Mesangial cell (primary cell): ENCODE data around the gene MXRA8. TPM values are rescaled to one million over a fixed set of nuclear protein-coding genes. Genes with fewer than 3 reads are reported as not detected.

Experiments used
- total RNA-seq: library from RNA; depleted of rRNA; stranded (reverse); fragments of >200 nt; gene quantifications from 2 replicates; pipeline ENCODE4 v1.2.3, GENCODE V29; 2015

The MXRA8 gene, protein sequence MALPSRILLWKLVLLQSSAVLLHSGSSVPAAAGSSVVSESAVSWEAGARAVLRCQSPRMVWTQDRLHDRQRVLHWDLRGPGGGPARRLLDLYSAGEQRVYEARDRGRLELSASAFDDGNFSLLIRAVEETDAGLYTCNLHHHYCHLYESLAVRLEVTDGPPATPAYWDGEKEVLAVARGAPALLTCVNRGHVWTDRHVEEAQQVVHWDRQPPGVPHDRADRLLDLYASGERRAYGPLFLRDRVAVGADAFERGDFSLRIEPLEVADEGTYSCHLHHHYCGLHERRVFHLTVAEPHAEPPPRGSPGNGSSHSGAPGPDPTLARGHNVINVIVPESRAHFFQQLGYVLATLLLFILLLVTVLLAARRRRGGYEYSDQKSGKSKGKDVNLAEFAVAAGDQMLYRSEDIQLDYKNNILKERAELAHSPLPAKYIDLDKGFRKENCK
- 154 and 651 TPM in 2 replicates for total RNA-seq

GRCh38 chr1:1358433-1359271 lies at the start of gene MXRA8:
MXRA8 (minus strand) TSS chr1:1358555; CDS start chr1:1358504, 51 bp downstream.

DNA sequence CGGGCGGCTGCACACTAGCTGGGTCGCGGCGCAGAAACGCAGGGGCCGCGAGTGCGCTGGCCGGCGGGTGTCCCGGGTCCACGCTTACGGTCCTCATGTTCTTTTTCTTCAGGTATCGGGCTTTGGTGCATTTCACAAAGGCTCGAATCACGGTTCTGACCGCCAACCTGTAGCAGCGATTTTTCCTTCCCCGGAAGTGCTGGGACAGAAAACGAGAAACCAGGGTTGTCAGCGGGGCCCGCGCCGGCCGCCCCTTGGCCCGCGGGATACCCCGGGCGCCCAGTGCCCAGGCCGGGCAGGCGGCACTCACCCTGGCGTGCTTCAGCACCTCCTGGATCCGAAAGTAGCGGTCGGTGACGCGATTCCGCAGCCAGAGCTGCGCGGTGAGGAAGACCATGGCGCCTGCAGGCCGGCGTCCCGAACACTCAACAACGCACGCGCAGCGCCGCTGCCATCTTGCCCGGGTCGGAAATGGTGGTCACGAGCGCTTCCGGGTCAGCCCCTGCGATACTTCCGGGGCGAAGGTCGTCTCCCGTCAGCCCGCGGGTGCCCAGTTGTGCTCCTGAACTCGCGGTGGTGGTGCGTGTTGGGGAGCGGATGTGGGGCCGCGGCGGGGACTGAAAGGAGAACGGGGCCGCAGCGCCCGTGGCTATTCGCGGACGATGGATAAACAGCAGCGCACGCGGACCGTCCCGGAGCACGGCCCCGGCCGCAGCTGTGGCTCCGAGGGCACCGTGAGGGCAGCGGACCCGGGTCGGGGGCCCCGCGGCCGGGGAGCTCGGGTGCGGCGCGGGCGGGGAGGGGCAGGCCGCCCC lies 48.7 kb upstream of the MXRA8 start, which contains the start of gene MRPL20:
MRPL20 (minus strand) TSS at position 473 of the 815 bp plus-strand sequence; CDS start at position 397, 76 bp downstream.

DNA sequence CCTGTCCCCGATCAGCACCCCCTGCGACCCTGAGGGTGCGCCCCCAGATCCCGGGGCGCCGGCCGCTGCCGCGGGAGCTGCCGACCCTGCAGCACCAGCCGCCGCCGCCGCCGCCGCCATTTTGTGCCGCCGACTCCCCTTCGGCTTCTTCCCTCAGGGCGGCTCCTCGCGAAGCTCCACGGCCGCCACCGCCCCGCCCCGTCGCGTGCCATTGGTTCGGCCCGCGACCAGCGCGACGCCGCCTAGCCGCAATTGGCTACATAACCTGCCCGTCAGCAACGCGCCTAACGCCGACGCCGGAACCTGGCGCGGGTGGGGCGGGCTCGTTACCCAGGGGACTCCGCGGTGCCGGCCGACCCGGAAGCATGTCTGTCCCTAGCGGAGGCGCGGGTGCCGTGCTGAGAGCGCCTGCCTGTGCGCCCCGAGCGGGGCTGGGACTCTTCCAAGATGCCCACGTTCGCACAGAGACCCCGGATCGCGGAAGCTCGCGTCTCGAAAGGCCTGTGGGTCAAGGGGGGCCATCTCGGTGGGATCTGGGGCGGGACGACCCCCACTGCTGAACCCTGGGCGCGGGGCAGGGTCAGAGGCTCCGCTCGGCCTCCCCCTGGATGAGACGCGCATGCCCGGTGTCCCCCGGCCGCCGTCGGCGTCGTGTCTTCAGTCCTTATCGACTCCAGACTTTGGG lies 41.0 kb upstream of the MXRA8 start, which contains the start of gene CCNL2:
CCNL2 (minus strand) TSS at position 149 of the 685 bp plus-strand sequence; CDS start at position 120, 29 bp downstream.

DNA sequence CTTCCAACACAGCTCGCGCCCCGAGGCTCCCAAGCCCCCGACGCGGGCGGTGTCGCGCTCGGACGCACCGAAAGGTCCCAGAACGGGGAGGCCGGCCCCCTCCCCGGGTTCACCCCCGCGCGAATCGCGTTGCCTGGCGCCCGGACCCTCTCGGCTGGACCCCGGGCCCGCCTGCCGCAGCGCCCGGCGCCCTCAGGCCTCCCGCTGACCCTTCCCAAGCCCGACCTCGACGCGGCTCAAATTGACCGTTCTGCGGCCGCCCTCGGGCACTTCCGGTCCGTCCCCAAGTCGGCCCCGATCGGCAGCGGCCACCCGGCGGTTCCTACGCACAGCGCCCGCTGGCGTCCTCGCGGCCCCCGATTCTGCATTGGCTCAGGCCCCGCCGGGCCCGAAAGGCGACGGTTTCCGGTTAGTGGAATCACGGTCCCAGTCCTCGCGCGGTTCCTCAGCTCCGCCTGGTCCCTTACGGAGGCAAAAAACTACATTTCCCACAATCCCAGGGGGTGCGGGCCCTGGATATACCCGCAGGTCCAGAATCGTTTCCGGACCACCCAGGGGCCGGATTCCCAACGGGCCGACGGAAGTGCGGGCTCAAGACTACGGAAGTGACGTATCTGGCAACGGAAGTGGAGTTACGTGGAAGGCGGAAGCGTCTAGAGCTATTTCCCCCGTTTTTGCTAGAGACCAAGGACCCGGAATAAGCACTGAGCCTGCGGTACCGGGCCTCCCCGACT lies 16.7 kb upstream of the MXRA8 start, which contains the start of gene AURKAIP1:
AURKAIP1 (minus strand) TSS at position 279 of the 734 bp plus-strand sequence. CDS start 451 bp downstream, outside the sequence.

GRCh38 chr1:1349256-1350012 lies 8.9 kb downstream of the MXRA8 start, which contains the start of gene DVL1:
DVL1 (minus strand) TSS chr1:1349418; CDS start chr1:1349065, 353 bp downstream.

GRCh38 chr1:1331068-1331965 lies 27.0 kb downstream of the MXRA8 start, which contains the start of gene TAS1R3:
TAS1R3 (plus strand) TSS chr1:1331280; CDS start chr1:1331346, 66 bp downstream.

GRCh38 chr1:1324524-1325287 lies 33.6 kb downstream of the MXRA8 start, which contains the start of the genes CPTP and INTS11:
CPTP (plus strand) TSS chr1:1324802; CDS start chr1:1326911, 2,109 bp downstream.
INTS11 (minus strand) TSS chr1:1324660; CDS start chr1:1324608, 52 bp downstream.

GRCh38 chr1:1307923-1308755 lies 50.2 kb downstream of the MXRA8 start, which contains the start of the genes ACAP3 and PUSL1:
ACAP3 (minus strand) TSS chr1:1307930; CDS start chr1:1307815, 115 bp downstream.
PUSL1 (plus strand) TSS chr1:1308597; CDS start chr1:1308644, 47 bp downstream.

Other genes with a start within 250 kb of the MXRA8 start
- gene C1orf159, start 242.5 kb downstream of the MXRA8 start, total RNA-seq, result 15.5 and 25.9 TPM in 2 replicates
- gene TTLL10, start 184.7 kb downstream of the MXRA8 start, total RNA-seq, result not detected in 2 replicates
- 5.1 and 35.4 TPM in 2 replicates for gene TNFRSF18, start 152.0 kb downstream of the MXRA8 start, total RNA-seq
- gene TNFRSF4, start 144.4 kb downstream of the MXRA8 start, total RNA-seq, result 1.8 and 3.4 TPM in 2 replicates
- gene SDF4, start 126.6 kb downstream of the MXRA8 start, total RNA-seq, result 154 and 222 TPM in 2 replicates
- 32.6 and 41.5 TPM in 2 replicates for gene B3GALT6, start 126.3 kb downstream of the MXRA8 start, total RNA-seq
- gene C1QTNF12, start 111.8 kb downstream of the MXRA8 start, total RNA-seq, result 1.3 and 8.0 TPM in 2 replicates
- 70.2 and 91.9 TPM in 2 replicates for gene UBE2J2, start 84.7 kb downstream of the MXRA8 start, total RNA-seq
- gene SCNN1D, start 78.1 kb downstream of the MXRA8 start, total RNA-seq, result 0.33 and 2.3 TPM in 2 replicates
- gene ACAP3, start 50.6 kb downstream of the MXRA8 start, total RNA-seq, result 33.6 and 49.2 TPM in 2 replicates
- 51.6 and 68.0 TPM in 2 replicates for gene PUSL1, start 50.0 kb downstream of the MXRA8 start, total RNA-seq
- gene INTS11, start 33.9 kb downstream of the MXRA8 start, total RNA-seq, result 114 and 130 TPM in 2 replicates
- gene CPTP, start 33.8 kb downstream of the MXRA8 start, total RNA-seq, result 38.5 and 46.4 TPM in 2 replicates
- gene TAS1R3, start 27.3 kb downstream of the MXRA8 start, total RNA-seq, result not detected in 2 replicates
- 78.8 and 134 TPM in 2 replicates for gene DVL1, start 9.1 kb downstream of the MXRA8 start, total RNA-seq
- 157 and 250 TPM in 2 replicates for gene AURKAIP1, start 16.7 kb upstream of the MXRA8 start, total RNA-seq
- gene CCNL2, start 40.8 kb upstream of the MXRA8 start, total RNA-seq, result 40.6 and 111 TPM in 2 replicates
- gene MRPL20, start 48.7 kb upstream of the MXRA8 start, total RNA-seq, result 109 and 174 TPM in 2 replicates
- 0.76 and 1.5 TPM in 2 replicates for gene ANKRD65, start 62.7 kb upstream of the MXRA8 start, total RNA-seq
- gene VWA1, start 77.1 kb upstream of the MXRA8 start, total RNA-seq, result 25.4 and 90.9 TPM in 2 replicates
- 1.1 and 1.6 TPM in 2 replicates for gene ATAD3C, start 91.1 kb upstream of the MXRA8 start, total RNA-seq
- 14.5 and 64.5 TPM in 2 replicates for gene ATAD3B, start 113.2 kb upstream of the MXRA8 start, total RNA-seq
- gene ATAD3A, start 153.6 kb upstream of the MXRA8 start, total RNA-seq, result 42.3 and 107 TPM in 2 replicates
- gene TMEM240, start 182.1 kb upstream of the MXRA8 start, total RNA-seq, result 1.8 and 3.8 TPM in 2 replicates
- gene SSU72, start 216.3 kb upstream of the MXRA8 start, total RNA-seq, result 78.1 and 105 TPM in 2 replicates
- gene FNDC10, start 241.6 kb upstream of the MXRA8 start, total RNA-seq, result 6.4 and 11.2 TPM in 2 replicates